HepG2 (cell line): ENCODE results near the gene SOX12. TPM values are rescaled to one million over a fixed set of nuclear protein-coding genes. Genes with fewer than 3 reads are reported as not detected.

Experiments used
- EEA1 ChIP-seq: sonication (generic); formaldehyde crosslinking; IDR thresholded peaks from 2 replicates; pipeline ENCODE4 v1.5.1; 2020; ENCODE audit warnings: mild to moderate bottlenecking, missing genetic modification reagents, borderline replicate concordance
- IRX3 ChIP-seq: sonication (generic); formaldehyde crosslinking; IDR thresholded peaks from 2 replicates; pipeline ENCODE4 v1.8.1; 2023; ENCODE audit warnings: mild to moderate bottlenecking, low read depth, missing genetic modification reagents, borderline replicate concordance
- KAT8 ChIP-seq: IDR thresholded peaks from 2 replicates; pipeline ENCODE4 v1.6.1; 2016; ENCODE audit warnings: missing genetic modification reagents, missing compliant biosample characterization
- PAXIP1 ChIP-seq: sonication (generic); formaldehyde crosslinking; conservative IDR thresholded peaks from 2 replicates; pipeline ENCODE4 v1.4.0; 2020; ENCODE audit warnings: mild to moderate bottlenecking, missing genetic modification reagents, moderate library complexity
- PHF5A ChIP-seq: IDR thresholded peaks from one replicate; pipeline ENCODE4 v1.6.1; 2018; ENCODE audit warnings: low read depth, missing genetic modification reagents; ENCODE audit not compliant: unreplicated experiment
- RBFOX2 ChIP-seq: fragments of 200-400 bp; formaldehyde crosslinking; IDR thresholded peaks from 2 replicates; pipeline ENCODE4 v1.6.1; 2017; ENCODE audit warnings: low read depth, mild to moderate bottlenecking, low read length
- REL ChIP-seq: sonication (generic); formaldehyde crosslinking; conservative IDR thresholded peaks from 2 replicates; pipeline ENCODE4 v1.8.0; 2022; ENCODE audit warnings: mild to moderate bottlenecking, missing genetic modification reagents, moderate library complexity
- SAFB2 ChIP-seq: sonication (generic); formaldehyde crosslinking; IDR thresholded peaks from 2 replicates; pipeline ENCODE4 v1.5.1; 2020; ENCODE audit warnings: missing genetic modification reagents, low read depth, mild to moderate bottlenecking, borderline replicate concordance
- SAP130 ChIP-seq: IDR thresholded peaks from 2 replicates; pipeline ENCODE4 v1.6.1; 2016; ENCODE audit warnings: low read depth
- SP140L ChIP-seq: sonication (generic); formaldehyde crosslinking; IDR thresholded peaks from 2 replicates; pipeline ENCODE4 v1.4.0; 2020; ENCODE audit warnings: missing genetic modification reagents, borderline replicate concordance
- THYN1 ChIP-seq: sonication (generic); formaldehyde crosslinking; IDR thresholded peaks from 2 replicates; pipeline ENCODE4 v1.8.1; 2023; ENCODE audit warnings: low read depth, mild to moderate bottlenecking, moderate library complexity, missing genetic modification reagents, borderline replicate concordance
- U2AF2 ChIP-seq: fragments of 200-400 bp; formaldehyde crosslinking; IDR thresholded peaks from 2 replicates; pipeline ENCODE4 v1.6.1; 2017; ENCODE audit warnings: low read depth, mild to moderate bottlenecking, low read length
- ZFP36L2 ChIP-seq: sonication (generic); formaldehyde crosslinking; IDR thresholded peaks from 2 replicates; pipeline ENCODE4 v1.4.0; 2020; ENCODE audit warnings: missing genetic modification reagents
- ZNF460 ChIP-seq: sonication (generic); formaldehyde crosslinking; IDR thresholded peaks from 2 replicates; pipeline ENCODE4 v1.5.1; 2020; ENCODE audit warnings: missing genetic modification reagents, mild to moderate bottlenecking, borderline replicate concordance
- ZNF550 ChIP-seq: sonication (generic); formaldehyde crosslinking; IDR thresholded peaks from 2 replicates; pipeline ENCODE4 v1.4.0; 2020; ENCODE audit warnings: mild to moderate bottlenecking, missing genetic modification reagents, borderline replicate concordance
- ZNF607 ChIP-seq: sonication (generic); formaldehyde crosslinking; IDR thresholded peaks from 2 replicates; pipeline ENCODE4 v1.5.1; 2020; ENCODE audit warnings: missing genetic modification reagents, mild to moderate bottlenecking, borderline replicate concordance
- ZNF776 ChIP-seq: sonication (generic); formaldehyde crosslinking; IDR thresholded peaks from 2 replicates; pipeline ENCODE4 v1.4.0; 2020; ENCODE audit warnings: mild to moderate bottlenecking, missing genetic modification reagents
- polyA plus RNA-seq, 8 experiments: library from polyadenylated mRNA; depleted of rRNA in 3 of 8; stranded (reverse) in 7 of 8; unstranded in 1 of 8; fragments of >200 nt; fragmentation: Illumina TruSeq in 4 of 8; extraction: Trizol in 4 of 8; gene quantifications; 2 replicates each; pipeline versions ENCODE4 v1.2.1 to v1.2.3, GENCODE V29; 2011 to 2016; ENCODE audit warnings: low read depth in 4 of 8, missing spikeins in 1 of 8, mixed read lengths in 1 of 8; ENCODE audit not compliant: insufficient read depth in 1 of 8
- total RNA-seq, 5 experiments: library from RNA; depleted of rRNA; stranded (reverse); fragments of >200 nt; fragmentation: Illumina TruSeq; extraction: Trizol; gene quantifications; 2 replicates each; pipeline ENCODE4 v1.2.3, GENCODE V29; 2016; ENCODE audit warnings: low read depth in 1 of 5
- TF ChIP-seq, protein P1 (sequence below): sonication (generic); formaldehyde crosslinking; IDR thresholded peaks from 2 replicates; pipeline ENCODE4 v1.8.1; 2023; ENCODE audit warnings: mild to moderate bottlenecking, missing genetic modification reagents
- TF ChIP-seq, protein P2 (sequence below): sonication (generic); formaldehyde crosslinking; IDR thresholded peaks from 2 replicates; pipeline ENCODE4 v1.8.0; 2022; ENCODE audit warnings: mild to moderate bottlenecking, missing genetic modification reagents; ENCODE audit not compliant: insufficient replicate concordance
- TF ChIP-seq, protein P3 (sequence below): sonication (generic); formaldehyde crosslinking; IDR thresholded peaks from 2 replicates; pipeline ENCODE4 v1.8.1; 2023; ENCODE audit warnings: mild to moderate bottlenecking, missing genetic modification reagents

The SOX12 gene
- total and polyA plus RNA-seq, 2 of the 13 experiments (the other 11 are each of a cell fraction or from before 2014, with no cell fraction given), result 10.0 to 18.7 TPM

GRCh38 chr20:370977-371754 is 45.8 kb downstream of the SOX12 start (continued):
- TF ChIP-seq RBFOX2, result peak; percentile 66
- TF ChIP-seq, protein P1, sequence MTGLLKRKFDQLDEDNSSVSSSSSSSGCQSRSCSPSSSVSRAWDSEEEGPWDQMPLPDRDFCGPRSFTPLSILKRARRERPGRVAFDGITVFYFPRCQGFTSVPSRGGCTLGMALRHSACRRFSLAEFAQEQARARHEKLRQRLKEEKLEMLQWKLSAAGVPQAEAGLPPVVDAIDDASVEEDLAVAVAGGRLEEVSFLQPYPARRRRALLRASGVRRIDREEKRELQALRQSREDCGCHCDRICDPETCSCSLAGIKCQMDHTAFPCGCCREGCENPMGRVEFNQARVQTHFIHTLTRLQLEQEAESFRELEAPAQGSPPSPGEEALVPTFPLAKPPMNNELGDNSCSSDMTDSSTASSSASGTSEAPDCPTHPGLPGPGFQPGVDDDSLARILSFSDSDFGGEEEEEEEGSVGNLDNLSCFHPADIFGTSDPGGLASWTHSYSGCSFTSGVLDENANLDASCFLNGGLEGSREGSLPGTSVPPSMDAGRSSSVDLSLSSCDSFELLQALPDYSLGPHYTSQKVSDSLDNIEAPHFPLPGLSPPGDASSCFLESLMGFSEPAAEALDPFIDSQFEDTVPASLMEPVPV (CRISPR knock-in tag), result peak; percentile 36; the same call in 1 of the 2 replicates
- 0 out of 2 replicates have a peak, but pooled peaks have one; percentile 33 for TF ChIP-seq EEA1 (CRISPR knock-in tag)
- 0 out of 2 replicates have a peak, but pooled peaks have one; percentile 15 for TF ChIP-seq SAP130
- no peak for TF ChIP-seq ZNF460 (CRISPR knock-in tag)
- TF ChIP-seq SAFB2, result 0 out of 2 replicates have a peak, but pooled peaks have one; percentile 12
- TF ChIP-seq KAT8, result peak; percentile 17; the same call in 1 of the 2 replicates
- TF ChIP-seq ZNF607 (CRISPR knock-in tag), result peak; percentile 85; the same call in 1 of the 2 replicates
- TF ChIP-seq PAXIP1 (CRISPR knock-in tag), result no peak
- TF ChIP-seq SP140L, result 0 out of 2 replicates have a peak, but pooled peaks have one; percentile 30
- TF ChIP-seq THYN1 (CRISPR knock-in tag), result 0 out of 2 replicates have a peak, but pooled peaks have one; percentile 4
- no peak for TF ChIP-seq PHF5A (CRISPR knock-in tag)
- TF ChIP-seq ZFP36L2 (CRISPR knock-in tag), result 0 out of 2 replicates have a peak, but pooled peaks have one; percentile 22
- TF ChIP-seq U2AF2, result 0 out of 2 replicates have a peak, but pooled peaks have one; percentile 9
- TF ChIP-seq, protein P2, sequence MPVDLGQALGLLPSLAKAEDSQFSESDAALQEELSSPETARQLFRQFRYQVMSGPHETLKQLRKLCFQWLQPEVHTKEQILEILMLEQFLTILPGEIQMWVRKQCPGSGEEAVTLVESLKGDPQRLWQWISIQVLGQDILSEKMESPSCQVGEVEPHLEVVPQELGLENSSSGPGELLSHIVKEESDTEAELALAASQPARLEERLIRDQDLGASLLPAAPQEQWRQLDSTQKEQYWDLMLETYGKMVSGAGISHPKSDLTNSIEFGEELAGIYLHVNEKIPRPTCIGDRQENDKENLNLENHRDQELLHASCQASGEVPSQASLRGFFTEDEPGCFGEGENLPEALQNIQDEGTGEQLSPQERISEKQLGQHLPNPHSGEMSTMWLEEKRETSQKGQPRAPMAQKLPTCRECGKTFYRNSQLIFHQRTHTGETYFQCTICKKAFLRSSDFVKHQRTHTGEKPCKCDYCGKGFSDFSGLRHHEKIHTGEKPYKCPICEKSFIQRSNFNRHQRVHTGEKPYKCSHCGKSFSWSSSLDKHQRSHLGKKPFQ (CRISPR knock-in tag), result peak; percentile 21
- TF ChIP-seq, protein P3, sequence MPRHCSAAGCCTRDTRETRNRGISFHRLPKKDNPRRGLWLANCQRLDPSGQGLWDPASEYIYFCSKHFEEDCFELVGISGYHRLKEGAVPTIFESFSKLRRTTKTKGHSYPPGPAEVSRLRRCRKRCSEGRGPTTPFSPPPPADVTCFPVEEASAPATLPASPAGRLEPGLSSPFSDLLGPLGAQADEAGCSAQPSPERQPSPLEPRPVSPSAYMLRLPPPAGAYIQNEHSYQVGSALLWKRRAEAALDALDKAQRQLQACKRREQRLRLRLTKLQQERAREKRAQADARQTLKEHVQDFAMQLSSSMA (CRISPR knock-in tag), result 0 out of 2 replicates have a peak, but pooled peaks have one; percentile 79
- TF ChIP-seq ZNF776 (CRISPR knock-in tag), result 0 out of 2 replicates have a peak, but pooled peaks have one; percentile 11
- TF ChIP-seq ZNF550 (CRISPR knock-in tag), result 0 out of 2 replicates have a peak, but pooled peaks have one; percentile 44
- TF ChIP-seq REL (CRISPR knock-in tag), result no peak
- peak; percentile 59 for TF ChIP-seq IRX3 (CRISPR knock-in tag)
